ENCODE data around the gene EDAR.

DNA sequence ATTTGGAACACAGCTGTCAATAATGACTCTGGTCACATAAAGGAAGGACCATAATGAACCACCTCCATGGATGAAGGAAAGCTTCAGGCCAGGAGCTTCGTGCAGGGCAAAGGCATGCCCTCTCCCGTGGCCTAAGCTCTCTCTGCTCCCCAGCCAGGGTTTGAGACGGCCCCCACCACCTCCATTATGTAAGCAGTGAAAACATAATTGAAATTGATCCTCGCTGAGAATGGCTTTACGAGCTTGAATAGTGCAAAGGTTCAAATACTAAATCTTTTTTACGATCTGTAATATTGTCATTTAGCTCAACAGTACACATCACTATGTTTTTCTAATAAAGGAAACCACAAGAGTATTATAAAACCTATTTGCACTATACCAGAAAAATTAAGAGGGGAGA is 5.2 kb upstream of the EDAR start:
- TF ChIP-seq TRIM28 (IDR thresholded peaks at IDR 0.05) (no peak), NFIC (IDR thresholded peaks at IDR 0.05) (no peak), ZNF274 (IDR thresholded peaks at IDR 0.05; ENCODE audit: borderline replicate concordance, low read depth, low read length) (no peak), ZNF311 (CRISPR knock-in tag; IDR thresholded peaks at IDR 0.05) (no peak), FOXA3 (CRISPR knock-in tag; conservative IDR thresholded peaks at IDR 0.05 in 1 of 2, IDR thresholded peaks at IDR 0.05 in 1 of 2) (no peak)
- TF ChIP-seq, protein P1, sequence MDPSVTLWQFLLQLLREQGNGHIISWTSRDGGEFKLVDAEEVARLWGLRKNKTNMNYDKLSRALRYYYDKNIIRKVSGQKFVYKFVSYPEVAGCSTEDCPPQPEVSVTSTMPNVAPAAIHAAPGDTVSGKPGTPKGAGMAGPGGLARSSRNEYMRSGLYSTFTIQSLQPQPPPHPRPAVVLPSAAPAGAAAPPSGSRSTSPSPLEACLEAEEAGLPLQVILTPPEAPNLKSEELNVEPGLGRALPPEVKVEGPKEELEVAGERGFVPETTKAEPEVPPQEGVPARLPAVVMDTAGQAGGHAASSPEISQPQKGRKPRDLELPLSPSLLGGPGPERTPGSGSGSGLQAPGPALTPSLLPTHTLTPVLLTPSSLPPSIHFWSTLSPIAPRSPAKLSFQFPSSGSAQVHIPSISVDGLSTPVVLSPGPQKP (CRISPR knock-in tag; IDR thresholded peaks at IDR 0.05) = no peak

Data from K562 (cell line).